ENCODE data around the gene METTL26. TPM values are rescaled to one million over a fixed set of nuclear protein-coding genes. Genes with fewer than 3 reads are reported as not detected.
A peak's percentile ranks its signal among the peaks of the same experiment; 100 is the strongest.

METTL26 gene
- 53.5 TPM for total RNA-seq
- long read RNA-seq, transcript METTL26-201 (6 exons, 794 nt): major isoform, 19 of 48 reads
- long read RNA-seq, partial matches to known transcripts: 3 of 48 reads
- long read RNA-seq, other reads (novel, unspliced or antisense): 7 of 48 reads

- ATAC-seq (peak; percentile 91), DNase-seq (ENCODE audit: missing footprints) (peak; percentile 99)
- intact Hi-C loops (cut with DNase I): loop anchor here (2.0 kb wide), 1 partner anchor 48 kb away; no protein-coding TSS in a partner anchor
Observed at GRCh38 chr16:636206-637080, at the start of gene METTL26. METTL26 (minus strand) TSS chr16:636305; CDS start chr16:636290, 15 bp downstream.

- intact Hi-C loops (cut with DNase I): loop anchor here (5.0 to 10.0 kb wide), 2 partner anchors 37 to 1650 kb away; partner anchors contain the start of gene ANTKMT
- DNase-seq (ENCODE audit: missing footprints) (no peak), ATAC-seq (no peak)
Observed at GRCh38 chr16:684961-685696, 49.0 kb upstream of the METTL26 start.

DNA sequence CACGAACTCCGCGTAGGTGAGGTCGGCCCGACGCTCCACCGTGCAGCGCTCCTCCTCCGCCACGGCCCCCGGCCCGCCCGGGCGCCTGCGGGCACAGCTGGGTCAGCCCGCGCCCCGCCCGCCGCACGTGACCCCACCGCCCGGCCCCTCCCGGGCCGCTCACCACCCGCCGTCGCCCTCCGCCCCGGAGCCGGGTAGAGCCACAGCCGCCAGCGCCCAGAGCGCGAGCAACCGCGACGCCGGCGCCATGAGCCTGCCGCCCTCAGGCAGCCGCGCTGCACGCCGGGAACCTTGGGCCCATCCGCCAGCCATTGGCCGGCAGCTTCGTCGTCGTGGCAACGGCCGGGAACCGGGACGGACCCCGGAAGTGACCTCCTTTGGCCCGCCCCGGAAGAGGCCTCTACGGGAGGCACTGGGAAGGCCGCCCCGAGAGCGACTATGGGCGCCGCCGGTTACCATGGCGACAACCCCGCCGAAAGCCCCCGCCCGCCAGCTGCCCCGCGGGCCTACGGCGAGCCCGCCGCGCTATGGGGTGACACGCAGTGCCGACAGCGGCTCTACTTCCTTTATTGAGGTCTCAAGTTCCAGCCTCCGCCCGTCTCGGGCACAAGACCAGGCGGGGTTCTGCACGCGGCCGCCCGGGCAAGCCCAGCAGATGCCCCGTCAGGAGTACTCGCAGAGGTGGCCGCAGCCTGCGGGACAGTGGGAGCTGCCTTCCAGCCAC lies 48.1 kb upstream of the METTL26 start, which contains the start of gene JMJD8:
Gene JMJD8, minus strand, starts transcription at position 264 of the 724 bp plus-strand sequence. Its CDS starts 15 bp downstream, at position 249.
- DNase-seq (ENCODE audit: missing footprints) (peak; percentile 99), ATAC-seq (peak; percentile 76)
- intact Hi-C loops (cut with DNase I): loop anchor here (10.0 kb wide), 1 partner anchor 1651 kb away; no protein-coding TSS in a partner anchor

DNA sequence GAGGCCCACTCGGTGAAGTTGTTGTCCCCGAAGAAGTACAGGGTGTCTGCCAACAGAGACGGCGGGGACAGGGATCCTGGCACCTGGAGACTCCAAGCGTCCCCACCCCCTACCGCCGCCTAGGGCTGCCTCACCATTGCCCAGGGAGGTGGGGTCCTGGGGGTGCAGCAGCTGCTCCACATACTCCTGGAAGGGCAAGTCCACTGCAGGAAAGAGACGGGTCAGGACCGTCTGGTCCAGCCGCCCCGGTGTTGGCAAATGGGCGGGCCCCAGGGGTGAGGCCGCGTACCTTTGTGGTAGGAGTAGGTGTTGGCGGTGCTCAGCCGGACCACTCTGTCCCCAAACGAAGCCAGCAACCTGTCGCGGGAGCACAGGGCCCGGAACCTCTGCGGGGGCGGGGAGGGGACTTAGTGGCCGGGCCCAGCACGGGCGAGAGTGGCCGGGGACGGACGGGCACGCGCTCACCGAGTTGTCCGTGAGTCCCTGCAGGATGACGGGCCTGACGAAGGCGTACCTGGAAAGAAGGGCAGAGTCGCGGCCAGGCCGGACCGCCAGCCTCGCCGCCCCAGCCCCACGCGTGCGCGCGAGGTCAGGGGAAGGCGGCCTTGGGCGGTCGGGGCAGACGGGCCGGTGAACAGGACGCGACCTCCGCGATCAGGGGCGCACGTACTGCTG lies 47.4 kb upstream of the METTL26 start:
- intact Hi-C loops (cut with DNase I): loop anchor here (10.0 kb wide), 1 partner anchor 1651 kb away; no protein-coding TSS in a partner anchor
- ATAC-seq (no peak), DNase-seq (ENCODE audit: missing footprints) (no peak)

DNA sequence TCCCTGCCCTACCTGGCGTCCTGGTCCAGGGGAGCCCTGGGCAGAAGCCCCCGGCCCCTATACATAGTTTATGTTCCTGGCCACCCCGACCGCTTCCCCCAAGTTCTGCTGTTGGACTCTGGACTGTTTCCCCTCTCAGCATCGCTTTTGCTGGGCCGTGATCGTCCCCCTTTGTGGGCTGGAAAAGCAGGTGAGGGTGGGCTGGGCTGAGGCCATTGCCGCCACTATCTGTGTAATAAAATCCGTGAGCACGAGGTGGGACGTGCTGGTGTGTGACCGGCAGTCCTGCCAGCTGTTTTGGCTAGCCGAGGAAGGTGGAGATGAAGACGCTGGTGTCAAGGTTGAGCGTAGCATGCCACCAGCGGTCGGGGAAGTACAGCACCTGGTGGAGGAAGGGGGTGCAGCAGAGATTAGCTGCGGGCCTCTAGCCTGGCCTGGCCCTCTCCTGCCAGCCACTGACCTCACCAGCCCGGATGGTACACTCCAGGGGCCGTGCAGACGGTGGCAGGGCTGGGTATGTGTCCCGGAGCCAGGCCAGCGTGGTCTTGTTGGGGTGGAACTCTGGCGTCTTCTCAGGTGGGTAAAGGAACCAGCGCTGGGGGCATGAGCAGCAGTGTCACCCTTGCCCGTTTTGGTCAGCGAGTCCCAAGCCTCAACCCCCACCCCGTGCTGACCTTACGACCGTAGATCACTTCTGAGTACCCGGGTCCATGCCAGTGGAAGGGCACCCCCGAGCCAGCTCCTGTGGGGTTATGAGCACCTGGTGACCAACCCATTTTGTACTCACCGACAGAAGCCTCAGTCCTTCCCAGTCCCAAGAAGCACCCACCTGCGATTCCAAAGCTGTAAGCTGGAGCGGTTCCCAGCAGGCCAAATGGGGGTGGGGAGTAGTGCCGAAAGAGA lies 46.6 kb upstream of the METTL26 start:
- intact Hi-C loops (cut with DNase I): loop anchor here (10.0 kb wide), 1 partner anchor 1652 kb away; no protein-coding TSS in a partner anchor
- DNase-seq (ENCODE audit: missing footprints) (no peak), ATAC-seq (no peak)

DNA sequence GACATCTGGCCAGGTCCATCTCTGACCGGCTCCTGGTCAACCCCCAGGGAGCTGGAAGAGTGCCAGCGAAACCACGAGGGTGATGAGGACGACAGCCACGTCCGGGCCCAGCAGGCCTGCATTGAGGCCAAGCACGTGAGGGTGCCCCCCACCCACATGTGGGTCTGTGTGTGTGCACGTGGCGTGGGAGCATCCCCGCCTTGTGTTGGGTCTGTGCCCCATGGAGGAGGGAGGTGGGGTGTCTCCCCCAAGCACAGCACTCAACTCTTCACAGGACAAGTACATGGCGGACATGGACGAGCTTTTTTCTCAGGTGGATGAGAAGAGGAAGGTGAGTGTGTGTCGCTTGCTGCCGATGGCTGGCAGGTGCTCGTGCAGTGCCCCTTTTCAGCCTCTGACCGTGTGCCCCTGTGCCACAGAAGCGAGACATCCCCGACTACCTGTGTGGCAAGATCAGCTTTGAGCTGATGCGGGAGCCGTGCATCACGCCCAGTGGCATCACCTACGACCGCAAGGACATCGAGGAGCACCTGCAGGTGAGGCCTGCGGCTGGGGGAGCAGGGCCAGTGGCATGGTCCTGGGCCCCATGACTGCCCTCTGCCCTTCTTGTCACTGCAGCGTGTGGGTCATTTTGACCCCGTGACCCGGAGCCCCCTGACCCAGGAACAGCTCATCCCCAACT lies 45.8 kb upstream of the METTL26 start:
- DNase-seq (ENCODE audit: missing footprints): no peak
- ATAC-seq: no peak
- intact Hi-C loops (cut with DNase I): loop anchor here (10.0 kb wide), 1 partner anchor 1653 kb away; no protein-coding TSS in a partner anchor

DNA sequence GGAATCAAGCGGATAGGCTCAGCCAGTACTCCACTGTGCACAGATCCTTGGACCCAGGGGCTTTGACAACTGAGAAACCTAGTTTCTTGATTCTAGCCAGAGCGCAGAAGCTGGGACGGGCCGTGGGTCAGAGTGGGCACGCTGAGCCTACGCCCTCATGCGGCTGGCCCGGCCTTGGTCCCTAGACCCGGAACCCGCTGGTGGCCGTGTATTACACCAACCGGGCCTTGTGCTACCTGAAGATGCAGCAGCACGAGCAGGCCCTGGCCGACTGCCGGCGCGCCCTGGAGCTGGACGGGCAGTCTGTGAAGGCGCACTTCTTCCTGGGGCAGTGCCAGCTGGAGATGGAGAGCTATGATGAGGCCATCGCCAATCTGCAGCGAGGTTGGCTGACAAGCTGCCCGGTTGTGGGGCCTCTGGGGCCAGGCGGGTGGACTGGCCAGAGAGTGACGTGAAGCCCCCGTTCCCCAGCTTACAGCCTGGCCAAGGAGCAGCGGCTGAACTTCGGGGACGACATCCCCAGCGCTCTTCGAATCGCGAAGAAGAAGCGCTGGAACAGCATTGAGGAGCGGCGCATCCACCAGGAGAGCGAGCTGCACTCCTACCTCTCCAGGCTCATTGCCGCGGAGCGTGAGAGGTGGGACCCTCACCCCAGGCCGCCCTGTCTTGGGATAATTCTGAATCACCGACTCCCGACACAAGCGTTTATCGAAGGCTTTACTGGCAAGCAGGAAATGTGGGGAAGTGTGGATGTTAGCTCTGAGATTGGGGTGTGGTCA lies 45.1 kb upstream of the METTL26 start:
- intact Hi-C loops (cut with DNase I): loop anchor here (10.0 kb wide), 1 partner anchor 1654 kb away; no protein-coding TSS in a partner anchor
- no peak for ATAC-seq
- no peak for DNase-seq (ENCODE audit: missing footprints)

DNA sequence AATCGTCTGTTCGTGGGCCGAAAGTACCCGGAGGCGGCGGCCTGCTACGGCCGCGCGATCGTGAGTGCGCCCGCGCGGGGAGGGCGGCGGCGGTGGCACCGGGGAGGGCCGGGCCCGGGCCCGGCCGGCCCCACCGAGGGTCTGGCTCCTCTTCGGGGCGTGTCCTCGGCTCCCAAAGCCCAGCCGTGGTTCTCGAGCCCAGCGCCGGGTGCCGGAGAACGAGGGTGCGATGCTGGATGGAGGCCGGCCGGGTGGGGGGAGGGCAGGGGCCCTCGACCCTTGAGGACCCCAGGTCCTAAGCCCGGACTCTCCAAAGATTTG lies 44.5 kb upstream of the METTL26 start:
- intact Hi-C loops (cut with DNase I): loop anchor here (10.0 kb wide), 1 partner anchor 1654 kb away; no protein-coding TSS in a partner anchor
- DNase-seq (ENCODE audit: missing footprints) (no peak), ATAC-seq (no peak)

- ATAC-seq (peak; percentile 77), DNase-seq (ENCODE audit: missing footprints) (peak; percentile 94)
- intact Hi-C loops (cut with DNase I): loop anchor here (10.0 kb wide), 1 partner anchor 1655 kb away; no protein-coding TSS in a partner anchor
Observed at GRCh38 chr16:679814-680624, 43.9 kb upstream of the METTL26 start, which contains the start of gene STUB1. STUB1 (plus strand) TSS chr16:680410; CDS start chr16:680526, 116 bp downstream.

- intact Hi-C loops (cut with DNase I): no loop called here
- peak; percentile 85 for DNase-seq (ENCODE audit: missing footprints)
- peak; percentile 37 for ATAC-seq
Observed at GRCh38 chr16:678858-679813, 43.0 kb upstream of the METTL26 start.

DNA sequence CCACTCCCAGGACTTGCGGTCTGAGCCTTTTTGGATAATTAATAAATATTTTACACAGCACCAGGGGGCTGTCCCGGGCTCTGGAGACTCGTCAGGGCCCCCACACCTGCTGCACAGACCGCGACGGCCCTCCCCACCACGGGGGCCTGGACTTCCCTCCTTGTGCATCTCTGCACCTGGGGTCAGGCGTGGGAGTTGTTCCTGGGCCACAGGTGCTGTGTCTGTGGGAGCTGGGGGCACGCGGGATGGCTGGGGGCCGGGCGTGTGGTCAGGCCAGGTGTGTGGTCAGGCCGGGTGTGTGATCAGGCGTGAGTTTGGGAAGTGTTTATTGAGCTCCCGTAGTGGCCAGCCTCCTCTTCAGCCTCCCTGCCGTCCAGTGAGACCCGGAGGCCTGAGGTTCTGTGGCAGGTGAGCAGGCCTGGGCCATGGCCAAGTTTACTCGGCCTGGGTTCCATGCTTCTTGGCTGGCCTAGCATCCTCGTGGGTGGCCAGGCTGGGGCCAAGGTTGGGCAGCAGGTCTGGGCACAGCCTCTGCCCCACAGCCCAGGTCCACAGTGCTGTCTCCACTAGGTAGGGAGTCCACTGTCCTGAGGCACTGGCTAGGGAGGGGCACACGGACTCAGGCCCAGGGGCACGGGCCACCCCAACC lies 42.2 kb upstream of the METTL26 start:
- DNase-seq (ENCODE audit: missing footprints) (no peak), ATAC-seq (no peak)
- intact Hi-C loops (cut with DNase I): no loop called here

GRCh38 chr16:677316-678190 lies 41.4 kb upstream of the METTL26 start:
- intact Hi-C loops (cut with DNase I): no loop called here
- ATAC-seq: no peak
- no peak for DNase-seq (ENCODE audit: missing footprints)

Measured in Right ventricle myocardium inferior (tissue), 1 donor.